ENCODE data around the gene HSD17B2.
"Not testable (repeated sequence)": the region's sequence is repeated elsewhere in the genome, so short reads cannot be mapped to it uniquely, and the experiment has no call there.

Gene HSD17B2

GRCh38 chr16:82105107-82105506 lies 70.1 kb downstream of the HSD17B2 start:
- Histone ChIP-seq H3K9me3 (no peaks in the 10 kb centered on the region), H3K27ac (no peak overlapping the region), H3K4me3 (ENCODE audit: low read depth in 1 of 2, low read length in 1 of 2) (no peak overlapping the region), H3K27me3 (peaks cover 7% of the 10 kb centered on the region), H3K4me1 (ENCODE audit: control insufficient read depth in 1 of 2, insufficient read depth in 1 of 2, low read depth in 1 of 2, low read length in 1 of 2) (no peaks in the 10 kb centered on the region), H3K36me3 (no peaks in the 10 kb centered on the region)
- TF ChIP-seq, protein P1, sequence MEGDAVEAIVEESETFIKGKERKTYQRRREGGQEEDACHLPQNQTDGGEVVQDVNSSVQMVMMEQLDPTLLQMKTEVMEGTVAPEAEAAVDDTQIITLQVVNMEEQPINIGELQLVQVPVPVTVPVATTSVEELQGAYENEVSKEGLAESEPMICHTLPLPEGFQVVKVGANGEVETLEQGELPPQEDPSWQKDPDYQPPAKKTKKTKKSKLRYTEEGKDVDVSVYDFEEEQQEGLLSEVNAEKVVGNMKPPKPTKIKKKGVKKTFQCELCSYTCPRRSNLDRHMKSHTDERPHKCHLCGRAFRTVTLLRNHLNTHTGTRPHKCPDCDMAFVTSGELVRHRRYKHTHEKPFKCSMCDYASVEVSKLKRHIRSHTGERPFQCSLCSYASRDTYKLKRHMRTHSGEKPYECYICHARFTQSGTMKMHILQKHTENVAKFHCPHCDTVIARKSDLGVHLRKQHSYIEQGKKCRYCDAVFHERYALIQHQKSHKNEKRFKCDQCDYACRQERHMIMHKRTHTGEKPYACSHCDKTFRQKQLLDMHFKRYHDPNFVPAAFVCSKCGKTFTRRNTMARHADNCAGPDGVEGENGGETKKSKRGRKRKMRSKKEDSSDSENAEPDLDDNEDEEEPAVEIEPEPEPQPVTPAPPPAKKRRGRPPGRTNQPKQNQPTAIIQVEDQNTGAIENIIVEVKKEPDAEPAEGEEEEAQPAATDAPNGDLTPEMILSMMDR (IDR thresholded peaks at IDR 0.05), result no peak

- Histone ChIP-seq H3K4me3 (ENCODE audit: low read depth in 1 of 2, low read length in 1 of 2) (no peak overlapping the region), H3K4me1 (ENCODE audit: control insufficient read depth in 1 of 2, insufficient read depth in 1 of 2, low read depth in 1 of 2, low read length in 1 of 2) (no peaks in the 10 kb centered on the region), H3K36me3 (no peaks in the 10 kb centered on the region), H3K27ac (no peak overlapping the region), H3K9me3 (no peaks in the 10 kb centered on the region), H3K27me3 (peaks cover 7% of the 10 kb centered on the region)
- TF ChIP-seq, protein P1 (IDR thresholded peaks at IDR 0.05), result no peak
Observed at GRCh38 chr16:82108100-82108499, 73.0 kb downstream of the HSD17B2 start.

GRCh38 chr16:82108774-82109173 lies 73.7 kb downstream of the HSD17B2 start:
- H3K4me3 ChIP-seq (ENCODE audit: low read depth in 1 of 2, low read length in 1 of 2), result no peak overlapping the region
- TF ChIP-seq, protein P1 (IDR thresholded peaks at IDR 0.05), result no peak
- H3K36me3 ChIP-seq, result no peaks in the 10 kb centered on the region
- H3K4me1 ChIP-seq (ENCODE audit: control insufficient read depth in 1 of 2, insufficient read depth in 1 of 2, low read depth in 1 of 2, low read length in 1 of 2), result no peaks in the 10 kb centered on the region
- no peaks in the 10 kb centered on the region for H3K9me3 ChIP-seq
- peaks cover 7% of the 10 kb centered on the region for H3K27me3 ChIP-seq
- no peak overlapping the region for H3K27ac ChIP-seq

GRCh38 chr16:82109266-82109665 lies 74.2 kb downstream of the HSD17B2 start:
- H3K36me3 ChIP-seq; H3K4me3 ChIP-seq (ENCODE audit: low read depth in 1 of 2, low read length in 1 of 2); H3K4me1 ChIP-seq (ENCODE audit: control insufficient read depth in 1 of 2, insufficient read depth in 1 of 2, low read depth in 1 of 2, low read length in 1 of 2); H3K27me3 ChIP-seq; H3K9me3 ChIP-seq; H3K27ac ChIP-seq: not testable (repeated sequence)

GRCh38 chr16:82111944-82112343 lies 76.9 kb downstream of the HSD17B2 start:
- TF ChIP-seq, protein P1 (IDR thresholded peaks at IDR 0.05), result no peak
- Histone ChIP-seq H3K4me3 (ENCODE audit: low read depth in 1 of 2, low read length in 1 of 2) (no peak overlapping the region), H3K27ac (no peak overlapping the region), H3K4me1 (ENCODE audit: control insufficient read depth in 1 of 2, insufficient read depth in 1 of 2, low read depth in 1 of 2, low read length in 1 of 2) (no peaks in the 10 kb centered on the region), H3K9me3 (no peaks in the 10 kb centered on the region), H3K36me3 (no peaks in the 10 kb centered on the region), H3K27me3 (no peaks in the 10 kb centered on the region)

DNA sequence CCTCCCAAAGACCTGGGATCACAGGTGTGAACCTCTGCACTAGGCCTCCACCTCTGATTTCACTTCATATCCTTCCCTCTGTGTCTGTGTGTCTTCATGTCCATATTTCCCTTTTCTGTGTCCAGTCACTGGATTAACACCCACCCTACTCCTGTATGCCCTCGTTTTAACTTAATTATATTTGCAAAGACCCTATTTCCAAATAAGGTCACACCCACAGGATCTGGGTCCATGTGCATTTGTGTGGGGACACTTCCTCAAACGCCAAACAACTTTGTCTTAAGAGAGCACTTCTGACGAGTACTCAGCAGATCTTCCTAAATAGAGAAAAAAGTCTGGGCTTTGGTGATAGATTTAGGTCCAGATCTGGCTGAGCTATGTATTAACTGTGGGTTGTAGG lies 78.7 kb downstream of the HSD17B2 start:
- Histone ChIP-seq H3K27ac (no peak overlapping the region), H3K4me1 (ENCODE audit: control insufficient read depth in 1 of 2, insufficient read depth in 1 of 2, low read depth in 1 of 2, low read length in 1 of 2) (no peaks in the 10 kb centered on the region), H3K4me3 (ENCODE audit: low read depth in 1 of 2, low read length in 1 of 2) (no peak overlapping the region), H3K27me3 (no peaks in the 10 kb centered on the region), H3K9me3 (no peaks in the 10 kb centered on the region), H3K36me3 (no peaks in the 10 kb centered on the region)
- TF ChIP-seq, protein P1 (IDR thresholded peaks at IDR 0.05), result no peak
